HEK293 (cell line): ENCODE measurements around the gene GPR160.

Experiments
- CTCF ChIA-PET: fragments of 350-600 bp; formaldehyde crosslinking; extraction: SDS; loops from one replicate; lab custom pipeline; 2021; ENCODE audit warnings: antibody characterized with exemption; lab: Yijun Ruan, JAX
- POLR2A ChIA-PET: fragments of 300-600 bp; formaldehyde crosslinking; extraction: SDS; loops from one replicate; lab custom pipeline; 2020; ENCODE audit warnings: antibody characterized with exemption, inconsistent platforms; lab: Yijun Ruan, JAX
- H3K27ac ChIP-seq: fragments of 200-500 bp; sonication (Bioruptor generic); 2 replicates; pipeline ENCODE4 v1.5.1; 2014; ENCODE audit warnings: low read depth, low read length, control low read depth, inconsistent platforms; ENCODE audit errors: extremely low read depth
- H3K36me3 ChIP-seq, 2 experiments: fragments of 200-500 bp in 1 of 2; sonication (Bioruptor generic) in 1 of 2; 1 replicate in 1 of 2; 2 replicates in 1 of 2; pipeline ENCODE4 v1.5.1; 2014 to 2017; ENCODE audit warnings: inconsistent platforms in 2 of 2, low read length in 2 of 2; ENCODE audit not compliant: control insufficient read depth in 2 of 2, insufficient read depth in 1 of 2
- H3K4me1 ChIP-seq: fragments of 200-500 bp; sonication (Bioruptor generic); 2 replicates; pipeline ENCODE4 v1.5.1; 2014; ENCODE audit warnings: mild to moderate bottlenecking, low read length, inconsistent platforms; ENCODE audit not compliant: control insufficient read depth, insufficient read depth
- H3K4me3 ChIP-seq: 2 replicates; pipeline ENCODE4 v1.5.1; 2011; ENCODE audit warnings: low read depth, mild to moderate bottlenecking, control low read depth, low read length, moderate library complexity
- H3K9me3 ChIP-seq: fragments of 200-500 bp; sonication (Bioruptor generic); 2 replicates; pipeline ENCODE4 v1.5.1; 2014; ENCODE audit warnings: low read depth, low read length, inconsistent platforms; ENCODE audit not compliant: control insufficient read depth, insufficient read depth
- GFI1B ChIP-seq: fragments of 450-650 bp; formaldehyde crosslinking; IDR thresholded peaks from 2 replicates; pipeline ENCODE4 v1.5.1; 2016; ENCODE audit warnings: missing biosample characterization, missing genetic modification characterization
- GLI2 ChIP-seq: fragments of 450-650 bp; formaldehyde crosslinking; IDR thresholded peaks from 2 replicates; pipeline ENCODE4; 2017; ENCODE audit warnings: missing biosample characterization, missing genetic modification characterization, low read depth, borderline replicate concordance
- GLIS2 ChIP-seq: fragments of 450-650 bp; formaldehyde crosslinking; IDR thresholded peaks from 2 replicates; pipeline ENCODE4 v1.5.1; 2016; ENCODE audit warnings: missing biosample characterization, missing genetic modification characterization
- KLF16 ChIP-seq: fragments of 450-650 bp; formaldehyde crosslinking; IDR thresholded peaks from 2 replicates; pipeline ENCODE4 v1.5.1; 2017; ENCODE audit warnings: missing biosample characterization, missing genetic modification characterization
- KLF7 ChIP-seq: fragments of 450-650 bp; formaldehyde crosslinking; IDR thresholded peaks from 2 replicates; pipeline ENCODE4 v1.5.1; 2016; ENCODE audit warnings: missing biosample characterization, missing genetic modification characterization, borderline replicate concordance
- RBAK ChIP-seq: fragments of 450-650 bp; formaldehyde crosslinking; IDR thresholded peaks from 2 replicates; pipeline ENCODE4 v1.5.1; 2016; ENCODE audit warnings: missing biosample characterization, missing genetic modification characterization
- WT1 ChIP-seq: fragments of 450-650 bp; formaldehyde crosslinking; IDR thresholded peaks from 2 replicates; pipeline ENCODE4 v1.5.1; 2016; ENCODE audit warnings: missing biosample characterization, missing genetic modification characterization
- YY2 ChIP-seq: fragments of 450-650 bp; formaldehyde crosslinking; IDR thresholded peaks from 2 replicates; pipeline ENCODE4 v1.5.1; 2016; ENCODE audit warnings: missing biosample characterization, missing genetic modification characterization
- ZFHX2 ChIP-seq: fragments of 450-650 bp; formaldehyde crosslinking; conservative IDR thresholded peaks from 2 replicates; pipeline ENCODE4 v1.5.1; 2016; ENCODE audit warnings: missing biosample characterization, missing genetic modification characterization
- ZNF138 ChIP-seq: fragments of 450-650 bp; formaldehyde crosslinking; IDR thresholded peaks from 2 replicates; pipeline ENCODE4 v1.5.1; 2016; ENCODE audit warnings: missing biosample characterization, missing genetic modification characterization, borderline replicate concordance
- ZNF157 ChIP-seq: fragments of 450-650 bp; formaldehyde crosslinking; IDR thresholded peaks from 2 replicates; pipeline ENCODE4 v1.5.1; 2016; ENCODE audit warnings: missing biosample characterization, missing genetic modification characterization
- ZNF184 ChIP-seq: fragments of 450-650 bp; IDR thresholded peaks from 2 replicates; pipeline ENCODE4 v1.5.1; 2018; ENCODE audit warnings: missing biosample characterization, mild to moderate bottlenecking, missing genetic modification characterization
- ZNF2 ChIP-seq: fragments of 450-650 bp; formaldehyde crosslinking; IDR thresholded peaks from 2 replicates; pipeline ENCODE4 v1.5.1; 2016; ENCODE audit warnings: missing biosample characterization, missing genetic modification characterization
- ZNF223 ChIP-seq: fragments of 450-650 bp; formaldehyde crosslinking; IDR thresholded peaks from 2 replicates; pipeline ENCODE4 v1.5.1; 2016; ENCODE audit warnings: missing biosample characterization, missing genetic modification characterization
- ZNF274 ChIP-seq, 2 experiments: fragments of 200-500 bp in 1 of 2; fragments of 450-650 bp in 1 of 2; sonication (Bioruptor generic) in 1 of 2; formaldehyde crosslinking in 1 of 2; IDR thresholded peaks; 2 replicates each; pipeline versions ENCODE4 v1.5.1 to v1.6.1; 2014 to 2016; ENCODE audit warnings: borderline replicate concordance in 1 of 2, inconsistent platforms in 1 of 2, low read length in 1 of 2, missing biosample characterization in 1 of 2, missing genetic modification characterization in 1 of 2
- ZNF501 ChIP-seq: fragments of 450-650 bp; formaldehyde crosslinking; IDR thresholded peaks from 2 replicates; pipeline ENCODE4 v1.5.1; 2016; ENCODE audit warnings: missing biosample characterization, missing genetic modification characterization
- ZNF514 ChIP-seq: fragments of 450-650 bp; formaldehyde crosslinking; IDR thresholded peaks from 2 replicates; pipeline ENCODE4 v1.5.1; 2016; ENCODE audit warnings: missing biosample characterization, missing genetic modification characterization
- ZNF529 ChIP-seq: fragments of 450-650 bp; formaldehyde crosslinking; IDR thresholded peaks from 2 replicates; pipeline ENCODE4 v1.5.1; 2017; ENCODE audit warnings: missing genetic modification characterization, missing biosample characterization; ENCODE audit not compliant: insufficient replicate concordance
- ZNF548 ChIP-seq: fragments of 450-650 bp; formaldehyde crosslinking; IDR thresholded peaks from 2 replicates; pipeline ENCODE4 v1.5.1; 2016; ENCODE audit warnings: missing biosample characterization, missing genetic modification characterization
- ZNF549 ChIP-seq: fragments of 450-650 bp; IDR thresholded peaks from 2 replicates; pipeline ENCODE4 v1.5.1; 2018; ENCODE audit warnings: missing biosample characterization, missing genetic modification characterization, mild to moderate bottlenecking, inconsistent platforms, moderate library complexity
- ZNF571 ChIP-seq: fragments of 450-650 bp; formaldehyde crosslinking; IDR thresholded peaks from 2 replicates; pipeline ENCODE4 v1.5.0; 2017; ENCODE audit warnings: missing biosample characterization, missing genetic modification characterization
- ZNF621 ChIP-seq: fragments of 450-650 bp; formaldehyde crosslinking; IDR thresholded peaks from 2 replicates; pipeline ENCODE4 v1.5.1; 2017; ENCODE audit warnings: missing biosample characterization, missing genetic modification characterization
- ZNF701 ChIP-seq: fragments of 450-650 bp; formaldehyde crosslinking; IDR thresholded peaks from 2 replicates; pipeline ENCODE4 v1.5.1; 2016; ENCODE audit warnings: missing biosample characterization, missing genetic modification characterization
- ZNF776 ChIP-seq: fragments of 450-650 bp; formaldehyde crosslinking; IDR thresholded peaks from 2 replicates; pipeline ENCODE4 v1.5.0; 2017; ENCODE audit warnings: missing biosample characterization, missing genetic modification characterization, borderline replicate concordance
- ZNF830 ChIP-seq: fragments of 450-650 bp; IDR thresholded peaks from 2 replicates; pipeline ENCODE4 v1.5.0; 2018; ENCODE audit warnings: missing biosample characterization, missing genetic modification characterization, low read depth, mild to moderate bottlenecking, moderate library complexity
- TF ChIP-seq, protein P1 (sequence below): fragments of 450-650 bp; IDR thresholded peaks from 2 replicates; pipeline ENCODE4 v1.5.1; 2018; ENCODE audit warnings: missing biosample characterization, mild to moderate bottlenecking, missing genetic modification characterization
- TF ChIP-seq, protein P2 (sequence below): fragments of 450-650 bp; formaldehyde crosslinking; IDR thresholded peaks from 2 replicates; pipeline ENCODE4 v1.5.1; 2017; ENCODE audit warnings: missing biosample characterization, missing genetic modification characterization
- TF ChIP-seq, protein P3 (sequence below): fragments of 450-650 bp; formaldehyde crosslinking; IDR thresholded peaks from 2 replicates; pipeline ENCODE4 v1.5.1; 2016; ENCODE audit warnings: missing biosample characterization, missing genetic modification characterization

Gene GPR160

DNA sequence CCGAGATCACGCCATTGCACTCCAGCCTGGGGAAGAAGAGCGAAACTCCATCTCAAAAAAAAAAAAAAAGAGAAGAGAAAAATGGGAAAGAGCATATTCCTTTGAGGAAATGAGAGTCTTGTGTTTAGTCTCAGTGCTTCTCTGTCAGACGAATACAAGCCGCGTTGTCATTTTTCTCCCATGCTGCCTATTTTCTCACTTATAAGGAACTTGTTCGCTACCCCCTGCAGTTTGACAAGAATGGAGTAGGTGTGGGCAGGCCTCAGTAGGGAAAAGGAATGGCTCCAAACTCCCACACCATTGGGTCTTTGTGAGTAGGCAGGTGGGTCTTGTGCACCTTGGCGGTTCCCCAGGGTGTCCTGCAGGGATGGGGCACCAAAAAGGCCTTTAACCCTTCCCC, 6.5 kb downstream of the GPR160 start:
- Histone ChIP-seq H3K4me1 (peaks cover 3% of the 10 kb centered on the region; the same call in 1 of the 2 replicates), H3K27ac (no peak overlapping the region), H3K4me3 (no peak overlapping the region), H3K36me3 (no peaks in the 10 kb centered on the region), H3K9me3 (no peaks in the 10 kb centered on the region)
- TF ChIP-seq ZNF830 (tag by site-specific recombination), result no peak
- no peak for TF ChIP-seq ZNF138
- TF ChIP-seq ZNF701 (tag by site-specific recombination), result no peak
- TF ChIP-seq ZNF776 (tag by site-specific recombination), result no peak
- TF ChIP-seq ZNF157 (tag by site-specific recombination), result no peak
- no peak for TF ChIP-seq YY2 (tag by site-specific recombination)
- CTCF ChIA-PET, result no interaction called here
- POLR2A ChIA-PET, result no interaction called here

DNA sequence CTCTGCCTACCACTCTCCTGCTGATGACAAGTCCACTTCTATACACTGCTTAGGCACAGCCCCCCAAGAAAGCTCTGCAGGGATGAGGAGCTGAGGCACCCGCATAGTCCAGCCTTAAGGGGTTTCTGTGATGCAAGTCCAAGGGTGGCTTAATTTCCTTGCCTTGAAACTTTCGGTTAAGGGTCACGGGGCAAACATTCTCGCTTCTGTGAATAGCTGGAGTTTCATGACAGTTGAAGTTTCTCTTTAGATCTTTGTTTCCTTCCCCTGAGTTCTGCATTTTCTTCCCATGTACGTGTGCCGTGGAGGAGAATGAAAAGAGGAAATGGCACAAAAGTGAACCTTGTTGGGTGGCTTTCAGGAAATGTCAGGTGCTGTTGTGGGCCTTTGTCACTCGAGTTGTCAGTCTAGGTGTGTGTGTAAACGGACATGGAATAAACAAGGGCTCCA, 7.0 kb downstream of the GPR160 start:
- TF ChIP-seq ZNF621 (tag by site-specific recombination) (no peak), ZNF223 (tag by site-specific recombination) (no peak), RBAK (no peak), ZNF549 (tag by site-specific recombination) (no peak), GLI2 (tag by site-specific recombination) (no peak), ZNF274 (IDR thresholded peaks at IDR 0.05; ENCODE audit: low read length) (no peak), ZNF274 (tag by site-specific recombination; IDR thresholded peaks at IDR 0.05; ENCODE audit: borderline replicate concordance) (no peak), GFI1B (tag by site-specific recombination) (no peak), ZNF2 (tag by site-specific recombination) (no peak), ZNF571 (no peak), KLF7 (tag by site-specific recombination) (no peak)
- TF ChIP-seq, protein P1, sequence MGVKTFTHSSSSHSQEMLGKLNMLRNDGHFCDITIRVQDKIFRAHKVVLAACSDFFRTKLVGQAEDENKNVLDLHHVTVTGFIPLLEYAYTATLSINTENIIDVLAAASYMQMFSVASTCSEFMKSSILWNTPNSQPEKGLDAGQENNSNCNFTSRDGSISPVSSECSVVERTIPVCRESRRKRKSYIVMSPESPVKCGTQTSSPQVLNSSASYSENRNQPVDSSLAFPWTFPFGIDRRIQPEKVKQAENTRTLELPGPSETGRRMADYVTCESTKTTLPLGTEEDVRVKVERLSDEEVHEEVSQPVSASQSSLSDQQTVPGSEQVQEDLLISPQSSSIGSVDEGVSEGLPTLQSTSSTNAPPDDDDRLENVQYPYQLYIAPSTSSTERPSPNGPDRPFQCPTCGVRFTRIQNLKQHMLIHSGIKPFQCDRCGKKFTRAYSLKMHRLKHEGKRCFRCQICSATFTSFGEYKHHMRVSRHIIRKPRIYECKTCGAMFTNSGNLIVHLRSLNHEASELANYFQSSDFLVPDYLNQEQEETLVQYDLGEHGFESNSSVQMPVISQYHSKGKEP, result no peak
- Histone ChIP-seq H3K4me3 (no peak overlapping the region), H3K4me1 (peaks cover 3% of the 10 kb centered on the region; the same call in 1 of the 2 replicates), H3K27ac (no peak overlapping the region), H3K9me3 (no peaks in the 10 kb centered on the region), H3K36me3 (no peaks in the 10 kb centered on the region)
- ChIA-PET CTCF (interaction anchor here (0.5 kb wide), 2 partner anchors 183 to 870 kb away, joined by 3 read pairs; no protein-coding TSS in a partner anchor), POLR2A (no interaction called here)

DNA sequence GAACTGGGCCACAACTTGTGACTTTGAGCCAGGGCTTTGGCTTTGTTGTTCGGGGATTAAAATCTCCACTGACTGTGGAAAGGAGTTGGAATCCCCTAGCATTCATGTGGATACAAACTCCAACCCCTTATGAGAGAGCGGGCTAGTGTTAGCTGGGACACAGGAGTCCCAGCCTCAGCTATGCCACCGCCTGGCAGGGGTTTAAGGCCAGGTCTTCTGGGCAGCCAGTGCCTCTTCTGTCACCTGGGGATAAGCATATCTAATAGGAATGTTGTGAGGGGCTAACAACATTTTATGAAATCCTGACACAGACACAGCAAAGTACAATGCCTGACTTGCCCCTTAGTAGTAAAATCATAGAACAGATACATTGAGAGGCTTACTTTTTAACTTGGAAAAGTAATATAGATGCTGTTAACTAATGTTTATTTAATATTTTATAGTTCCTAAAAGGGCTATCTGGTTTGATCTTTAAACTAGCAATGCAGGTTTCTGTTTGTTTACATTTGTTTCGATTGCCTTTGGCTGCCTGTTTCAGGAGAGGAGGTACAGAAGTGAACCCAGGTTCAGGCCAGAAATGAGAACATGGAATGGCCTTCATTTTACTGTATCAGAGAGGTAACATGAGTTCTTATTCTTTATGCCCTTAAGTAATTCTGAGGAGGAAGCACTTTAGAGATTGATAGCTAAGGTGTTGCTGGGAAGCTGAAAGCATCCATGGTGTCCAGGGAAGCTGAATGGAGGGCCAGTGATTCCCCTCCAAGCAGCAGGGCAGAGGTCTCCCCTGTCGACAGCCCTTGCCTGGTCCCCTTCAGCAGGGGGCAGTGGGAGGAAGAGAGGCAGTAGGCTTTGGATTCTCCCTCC, 8.7 kb downstream of the GPR160 start:
- no peak overlapping the region for H3K27ac ChIP-seq
- no peak overlapping the region for H3K4me3 ChIP-seq
- ChIA-PET CTCF (no interaction called here), POLR2A (no interaction called here)
- no peaks in the 10 kb centered on the region for H3K36me3 ChIP-seq
- H3K4me1 ChIP-seq, result peaks cover 3% of the 10 kb centered on the region; the same call in 1 of the 2 replicates
- H3K9me3 ChIP-seq, result no peaks in the 10 kb centered on the region
- TF ChIP-seq ZNF501 (tag by site-specific recombination), result no peak
- TF ChIP-seq, protein P2, sequence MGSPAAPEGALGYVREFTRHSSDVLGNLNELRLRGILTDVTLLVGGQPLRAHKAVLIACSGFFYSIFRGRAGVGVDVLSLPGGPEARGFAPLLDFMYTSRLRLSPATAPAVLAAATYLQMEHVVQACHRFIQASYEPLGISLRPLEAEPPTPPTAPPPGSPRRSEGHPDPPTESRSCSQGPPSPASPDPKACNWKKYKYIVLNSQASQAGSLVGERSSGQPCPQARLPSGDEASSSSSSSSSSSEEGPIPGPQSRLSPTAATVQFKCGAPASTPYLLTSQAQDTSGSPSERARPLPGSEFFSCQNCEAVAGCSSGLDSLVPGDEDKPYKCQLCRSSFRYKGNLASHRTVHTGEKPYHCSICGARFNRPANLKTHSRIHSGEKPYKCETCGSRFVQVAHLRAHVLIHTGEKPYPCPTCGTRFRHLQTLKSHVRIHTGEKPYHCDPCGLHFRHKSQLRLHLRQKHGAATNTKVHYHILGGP (tag by site-specific recombination), result no peak
- TF ChIP-seq, protein P3, sequence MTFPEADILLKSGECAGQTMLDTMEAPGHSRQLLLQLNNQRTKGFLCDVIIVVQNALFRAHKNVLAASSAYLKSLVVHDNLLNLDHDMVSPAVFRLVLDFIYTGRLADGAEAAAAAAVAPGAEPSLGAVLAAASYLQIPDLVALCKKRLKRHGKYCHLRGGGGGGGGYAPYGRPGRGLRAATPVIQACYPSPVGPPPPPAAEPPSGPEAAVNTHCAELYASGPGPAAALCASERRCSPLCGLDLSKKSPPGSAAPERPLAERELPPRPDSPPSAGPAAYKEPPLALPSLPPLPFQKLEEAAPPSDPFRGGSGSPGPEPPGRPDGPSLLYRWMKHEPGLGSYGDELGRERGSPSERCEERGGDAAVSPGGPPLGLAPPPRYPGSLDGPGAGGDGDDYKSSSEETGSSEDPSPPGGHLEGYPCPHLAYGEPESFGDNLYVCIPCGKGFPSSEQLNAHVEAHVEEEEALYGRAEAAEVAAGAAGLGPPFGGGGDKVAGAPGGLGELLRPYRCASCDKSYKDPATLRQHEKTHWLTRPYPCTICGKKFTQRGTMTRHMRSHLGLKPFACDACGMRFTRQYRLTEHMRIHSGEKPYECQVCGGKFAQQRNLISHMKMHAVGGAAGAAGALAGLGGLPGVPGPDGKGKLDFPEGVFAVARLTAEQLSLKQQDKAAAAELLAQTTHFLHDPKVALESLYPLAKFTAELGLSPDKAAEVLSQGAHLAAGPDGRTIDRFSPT, result no peak
- TF ChIP-seq ZNF514 (tag by site-specific recombination), result no peak
- TF ChIP-seq ZFHX2 (tag by site-specific recombination), result no peak
- TF ChIP-seq ZNF184 (tag by site-specific recombination), result no peak
- TF ChIP-seq WT1 (tag by site-specific recombination), result no peak
- no peak for TF ChIP-seq GLIS2
- no peak for TF ChIP-seq ZNF529 (tag by site-specific recombination)
- no peak for TF ChIP-seq KLF16 (tag by site-specific recombination)
- TF ChIP-seq ZNF548 (tag by site-specific recombination), result no peak
- no peak for TF ChIP-seq ZNF157 (tag by site-specific recombination)
